T-cell (primary cell): ENCODE data around the gene VMAC. TPM values are rescaled to one million over a fixed set of nuclear protein-coding genes. Genes with fewer than 3 reads are reported as not detected.

ENCODE experiments used
- total RNA-seq, 35 experiments: library from RNA in 6 of 35; stranded (reverse) in 6 of 35; fragments of 120-200 nt in 1 of 35; gene quantifications; one replicate each; pipeline versions ENCODE4 v1.2.1 to v1.2.4 and lab custom pipeline; 2013 to 2026

Gene VMAC
- total RNA-seq, 5 donors from 2014 or later (not counting 1 experiment from before 2014, with no cell fraction given), result 23.8 to 35.9 (median 30.9) TPM

Other genes with a start within 250 kb of the VMAC start
- gene MICOS13, start 224.4 kb upstream of the VMAC start, total RNA-seq, result 10 to 100 TPM; 29.3 to 64.5 (median 57.0) TPM
- 1 to 10 TPM; 3.2 to 6.1 (median 4.4) TPM for gene HSD11B1L, start 223.8 kb upstream of the VMAC start, total RNA-seq
- gene RPL36, start 214.6 kb upstream of the VMAC start, total RNA-seq, result 1,000 to 10,000 TPM; 1,208 to 1,613 (median 1,528) TPM
- gene LONP1, start 184.7 kb upstream of the VMAC start, total RNA-seq, result 10 to 100 TPM; 70.0 to 83.9 (median 81.8) TPM
- gene CATSPERD, start 184.2 kb upstream of the VMAC start, total RNA-seq, result not detected
- 1 to 10 TPM; 4.7 to 6.0 (median 5.5) TPM for gene PRR22, start 120.1 kb upstream of the VMAC start, total RNA-seq
- 100 to 1,000 TPM in 2 of 5 donors, 10 to 100 TPM in 3; 69.9 to 153 (median 98.3) TPM for gene DUS3L, start 113.7 kb upstream of the VMAC start, total RNA-seq
- 1 to 10 TPM in 2 of 5 donors, under 1 TPM in 1, not detected in 2; 0.59 to 2.0 (median 1.6) TPM for gene NRTN, start 99.8 kb upstream of the VMAC start, total RNA-seq
- under 1 TPM in 3 of 5 donors, not detected in 2; 0.15 to 0.79 (median 0.35) TPM for gene FUT6, start 65.2 kb upstream of the VMAC start, total RNA-seq
- gene FUT3, start 53.4 kb upstream of the VMAC start, total RNA-seq, result under 1 TPM in 4 of 5 donors, not detected in 1; 0.13 to 0.50 (median 0.18) TPM
- gene FUT5, start 34.3 kb upstream of the VMAC start, total RNA-seq, result 1 to 10 TPM in 2 of 5 donors, under 1 TPM in 3; 0.23 to 2.5 (median 0.67) TPM
- 100 to 1,000 TPM; 106 to 198 (median 185) TPM for gene NDUFA11, start 1.1 kb upstream of the VMAC start, total RNA-seq
- 10 to 100 TPM; 43.3 to 74.8 (median 69.8) TPM for gene CAPS, start 9.4 kb downstream of the VMAC start, total RNA-seq
- gene RANBP3, start 73.3 kb downstream of the VMAC start, total RNA-seq, result 100 to 1,000 TPM in 2 of 5 donors, 10 to 100 TPM in 3; 90.2 to 101 (median 98.3) TPM
- gene RFX2, start 205.6 kb downstream of the VMAC start, total RNA-seq, result 10 to 100 TPM in 1 of 5 donors, 1 to 10 TPM in 4; 4.7 to 11.6 (median 7.8) TPM
- gene ACSBG2, start 230.8 kb downstream of the VMAC start, total RNA-seq, result not detected